ENCODE data around the gene ASTN2.

DNA sequence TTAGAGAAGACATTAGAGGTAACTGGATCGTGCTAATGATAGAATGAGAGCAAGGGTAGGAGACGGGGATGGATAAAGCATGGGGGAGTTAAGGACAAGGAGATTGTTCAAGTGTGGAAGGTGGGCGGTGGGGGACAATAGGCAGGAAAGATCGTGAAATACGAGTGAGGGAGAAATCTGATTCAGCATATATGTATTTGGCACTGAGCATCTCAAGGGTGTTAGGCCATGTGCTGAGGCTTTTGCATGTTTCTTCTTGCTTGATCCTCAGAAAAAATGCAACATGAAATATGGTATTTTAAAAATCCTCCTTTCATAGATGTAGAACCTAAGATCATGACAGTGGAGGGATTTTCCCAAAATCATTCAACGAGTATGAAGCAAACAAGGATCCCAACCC is 1020.8 kb downstream of the ASTN2 start:
- TF ChIP-seq DIDO1 (tag; IDR thresholded peaks at IDR 0.05; ENCODE audit: low read depth) = no peak
- no peak for TF ChIP-seq EHMT2 (IDR thresholded peaks at IDR 0.05)
- TF ChIP-seq PHB2 (IDR thresholded peaks at IDR 0.05; ENCODE audit: low read depth) = no peak
- TF ChIP-seq, protein P1, sequence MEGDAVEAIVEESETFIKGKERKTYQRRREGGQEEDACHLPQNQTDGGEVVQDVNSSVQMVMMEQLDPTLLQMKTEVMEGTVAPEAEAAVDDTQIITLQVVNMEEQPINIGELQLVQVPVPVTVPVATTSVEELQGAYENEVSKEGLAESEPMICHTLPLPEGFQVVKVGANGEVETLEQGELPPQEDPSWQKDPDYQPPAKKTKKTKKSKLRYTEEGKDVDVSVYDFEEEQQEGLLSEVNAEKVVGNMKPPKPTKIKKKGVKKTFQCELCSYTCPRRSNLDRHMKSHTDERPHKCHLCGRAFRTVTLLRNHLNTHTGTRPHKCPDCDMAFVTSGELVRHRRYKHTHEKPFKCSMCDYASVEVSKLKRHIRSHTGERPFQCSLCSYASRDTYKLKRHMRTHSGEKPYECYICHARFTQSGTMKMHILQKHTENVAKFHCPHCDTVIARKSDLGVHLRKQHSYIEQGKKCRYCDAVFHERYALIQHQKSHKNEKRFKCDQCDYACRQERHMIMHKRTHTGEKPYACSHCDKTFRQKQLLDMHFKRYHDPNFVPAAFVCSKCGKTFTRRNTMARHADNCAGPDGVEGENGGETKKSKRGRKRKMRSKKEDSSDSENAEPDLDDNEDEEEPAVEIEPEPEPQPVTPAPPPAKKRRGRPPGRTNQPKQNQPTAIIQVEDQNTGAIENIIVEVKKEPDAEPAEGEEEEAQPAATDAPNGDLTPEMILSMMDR (IDR thresholded peaks at IDR 0.05 in 2 of 3, conservative IDR thresholded peaks at IDR 0.05 in 1 of 3; ENCODE audit: insufficient read depth in 2 of 3, low read depth in 1 of 3, low read length in 3 of 3) = no peak

Data from K562 (cell line).